H1 (cell line): ENCODE data around the gene ATL3. TPM values are rescaled to one million over a fixed set of nuclear protein-coding genes. Genes with fewer than 3 reads are reported as not detected.

Experiments used
- CTCF ChIA-PET: fragments of 300-600 bp; sonication (Branson Sonifier 250); formaldehyde crosslinking; loops from one replicate; lab custom pipeline; 2021; ENCODE audit not compliant: partially characterized antibody; lab: Charles Lee
- POLR2A ChIA-PET: fragments of 300-600 bp; sonication (Branson Sonifier 250); formaldehyde crosslinking; loops from one replicate; lab custom pipeline; 2021; ENCODE audit warnings: inconsistent platforms; ENCODE audit not compliant: partially characterized antibody; lab: Charles Lee
- DNase-seq, 2 experiments: peaks; one replicate each; pipeline versions ENCODE4 v3.0.0 to v3.0.0-alpha.2; 2010 to 2022; ENCODE audit warnings: low spot score in 2 of 2, low read depth in 1 of 2, mixed read lengths in 1 of 2
- FAIRE-seq: peaks from 2 replicates; lab custom pipeline; 2011; peaks lifted over from hg19 to GRCh38; lab: Jason Lieb, UNC
- H2AFZ ChIP-seq: 2 replicates; pipeline ENCODE4 v1.8.1; 2012; ENCODE audit warnings: low read length, inconsistent platforms
- H2AK5ac ChIP-seq: 2 replicates; pipeline ENCODE4 v1.6.1; 2013; ENCODE audit warnings: low read depth, low read length
- H2BK120ac ChIP-seq: replicated peaks from 2 replicates; pipeline ENCODE3; 2013; ENCODE audit warnings: low read depth, low read length, inconsistent platforms
- H2BK12ac ChIP-seq: 2 replicates; pipeline ENCODE4 v1.6.1; 2013; ENCODE audit warnings: low read depth, low read length
- H2BK15ac ChIP-seq: 2 replicates; pipeline ENCODE4 v1.6.1; 2013; ENCODE audit warnings: low read length
- H2BK20ac ChIP-seq: 2 replicates; pipeline ENCODE4 v1.6.1; 2013; ENCODE audit warnings: low read length
- H2BK5ac ChIP-seq: 2 replicates; pipeline ENCODE4 v1.6.1; 2013; ENCODE audit warnings: low read depth, low read length
- H3K14ac ChIP-seq: 2 replicates; pipeline ENCODE4 v1.6.1; 2013; ENCODE audit warnings: inconsistent platforms; ENCODE audit not compliant: insufficient read length
- H3K18ac ChIP-seq: 2 replicates; pipeline ENCODE4 v1.6.1; 2013; ENCODE audit warnings: low read length; ENCODE audit errors: extremely low read depth
- H3K23ac ChIP-seq: 2 replicates; pipeline ENCODE4 v1.6.1; 2013; ENCODE audit warnings: inconsistent platforms; ENCODE audit not compliant: insufficient read length
- H3K23me2 ChIP-seq: 2 replicates; pipeline ENCODE4 v1.6.1; 2013; ENCODE audit warnings: low read depth, low read length
- H3K27ac ChIP-seq: 2 replicates; pipeline ENCODE4 v1.6.1; 2011; ENCODE audit warnings: low read depth, low read length, inconsistent platforms
- H3K27me3 ChIP-seq, 4 experiments: replicated peaks in 1 of 4; 1 replicate in 1 of 4; 2 replicates in 3 of 4; pipeline versions ENCODE4 v1.6.1 to v1.8.1; 2011 to 2013; ENCODE audit warnings: low read length in 3 of 4, mild to moderate bottlenecking in 3 of 4, inconsistent platforms in 2 of 4, mixed read lengths in 2 of 4, moderate library complexity in 1 of 4; ENCODE audit not compliant: control insufficient read depth in 3 of 4, insufficient read depth in 3 of 4; ENCODE audit errors: extremely low read depth in 1 of 4
- H3K36me3 ChIP-seq, 4 experiments: 2 replicates each; pipeline versions ENCODE4 v1.6.1 to v1.8.1; 2011 to 2013; ENCODE audit warnings: mild to moderate bottlenecking in 4 of 4, low read length in 3 of 4, moderate library complexity in 2 of 4, control low read depth in 1 of 4, inconsistent platforms in 1 of 4; ENCODE audit not compliant: insufficient read depth in 4 of 4, control insufficient read depth in 2 of 4
- H3K4ac ChIP-seq: replicated peaks from 2 replicates; pipeline ENCODE3; 2013; ENCODE audit warnings: low read length, low read depth, mixed read lengths, inconsistent platforms; ENCODE audit not compliant: insufficient read length
- H3K4me1 ChIP-seq, 4 experiments: replicated peaks in 1 of 4; 1 replicate in 1 of 4; 2 replicates in 3 of 4; pipeline versions ENCODE4 v1.6.1 to v1.8.1; 2011 to 2013; ENCODE audit warnings: low read length in 3 of 4, inconsistent platforms in 2 of 4, mixed read lengths in 1 of 4; ENCODE audit not compliant: insufficient read depth in 4 of 4, control insufficient read depth in 3 of 4
- H3K4me2 ChIP-seq, 2 experiments: 2 replicates each; pipeline versions ENCODE4 v1.6.1 to v1.8.1; 2011 to 2013; ENCODE audit warnings: low read depth in 2 of 2, low read length in 2 of 2, control low read depth in 1 of 2, inconsistent platforms in 1 of 2, mild to moderate bottlenecking in 1 of 2; ENCODE audit not compliant: insufficient read depth in 1 of 2
- H3K4me3 ChIP-seq, 4 experiments: fragments of 200-600, 300-600 bp in 1 of 4; sonication (generic), shearing (Covaris generic), sonication (Bioruptor Twin) in 1 of 4; 2 replicates each; pipeline versions ENCODE4 v1.5.1 to v1.8.1; 2011 to 2016; ENCODE audit warnings: low read length in 4 of 4, low read depth in 3 of 4, control low read depth in 2 of 4, inconsistent platforms in 2 of 4, mild to moderate bottlenecking in 2 of 4, mixed read lengths in 1 of 4, moderate library complexity in 1 of 4; ENCODE audit not compliant: insufficient read depth in 2 of 4; ENCODE audit errors: extremely low read depth in 1 of 4
- H3K56ac ChIP-seq: replicated peaks from 2 replicates; pipeline ENCODE3; 2013; ENCODE audit warnings: low read depth, mild to moderate bottlenecking, mixed read lengths, low read length, inconsistent platforms; ENCODE audit not compliant: insufficient read length
- H3K79me1 ChIP-seq: 2 replicates; pipeline ENCODE4 v1.6.1; 2013; ENCODE audit warnings: low read depth, low read length, control low read depth
- H3K79me2 ChIP-seq, 2 experiments: 2 replicates each; pipeline versions ENCODE4 v1.6.1 to v1.8.1; 2012 to 2013; ENCODE audit warnings: low read length in 2 of 2, mild to moderate bottlenecking in 2 of 2, inconsistent platforms in 1 of 2; ENCODE audit not compliant: insufficient read depth in 2 of 2, control insufficient read depth in 1 of 2
- H3K9ac ChIP-seq, 4 experiments: replicated peaks in 1 of 4; 1 replicate in 1 of 4; 2 replicates in 3 of 4; pipeline versions ENCODE4 v1.6.1 to v1.8.1; 2011 to 2013; ENCODE audit warnings: low read depth in 3 of 4, low read length in 3 of 4, control low read depth in 2 of 4, mild to moderate bottlenecking in 2 of 4, moderate library complexity in 2 of 4, inconsistent platforms in 1 of 4; ENCODE audit errors: extremely low read depth in 1 of 4
- H3K9me3 ChIP-seq, 2 experiments: 2 replicates each; pipeline versions ENCODE4 v1.6.1 to v1.8.1; 2012 to 2013; ENCODE audit warnings: mild to moderate bottlenecking in 2 of 2, moderate library complexity in 2 of 2, control low read depth in 1 of 2, inconsistent platforms in 1 of 2, low read depth in 1 of 2, low read length in 1 of 2, mixed read lengths in 1 of 2; ENCODE audit not compliant: insufficient read depth in 2 of 2
- H4K20me1 ChIP-seq, 2 experiments: replicated peaks in 1 of 2; 2 replicates each; pipeline versions ENCODE3 to v1.8.1; 2011 to 2013; ENCODE audit warnings: inconsistent platforms in 2 of 2, low read length in 2 of 2, mild to moderate bottlenecking in 1 of 2; ENCODE audit not compliant: insufficient read depth in 2 of 2, control insufficient read depth in 1 of 2
- H4K5ac ChIP-seq: 2 replicates; pipeline ENCODE4 v1.6.1; 2013; ENCODE audit warnings: low read length, low read depth, mixed read lengths, inconsistent platforms; ENCODE audit not compliant: insufficient read length
- H4K8ac ChIP-seq: 2 replicates; pipeline ENCODE4 v1.8.0; 2013; ENCODE audit warnings: mild to moderate bottlenecking, moderate library complexity, low read length, inconsistent platforms; ENCODE audit not compliant: insufficient read depth; ENCODE audit errors: extremely low read depth
- H4K91ac ChIP-seq: replicated peaks from 2 replicates; pipeline ENCODE3; 2013; ENCODE audit warnings: low read length, mixed read lengths, inconsistent platforms; ENCODE audit not compliant: insufficient read length
- RAD21 ChIP-seq, 2 experiments: IDR thresholded peaks in 1 of 2; conservative IDR thresholded peaks in 1 of 2; 2 replicates each; pipeline ENCODE4 v1.6.1; 2011; ENCODE audit warnings: low read depth in 2 of 2, low read length in 2 of 2, improper control_type of control experiment in 1 of 2, inconsistent platforms in 1 of 2, mild to moderate bottlenecking in 1 of 2, moderate library complexity in 1 of 2
- SIRT6 ChIP-seq: IDR thresholded peaks from one replicate; pipeline ENCODE4 v1.7.1; 2012; ENCODE audit warnings: low read length, inconsistent platforms
- WGBS, 2 experiments: shearing (Covaris generic) in 1 of 2; methylation state at CpG; one replicate each; pipeline versions ENCODE4 v1.1.6 to v1.1.7; 2013 to 2015; ENCODE audit warnings: low lambda C conversion rate in 2 of 2, mixed read lengths in 2 of 2, inconsistent platforms in 1 of 2, low coverage in 1 of 2, missing lambda C conversion rate in 1 of 2; ENCODE audit not compliant: insufficient replicate concordance in 2 of 2, insufficient coverage in 1 of 2, insufficient read length in 1 of 2; ENCODE audit errors: extremely low coverage in 1 of 2, missing lambda C conversion rate in 1 of 2; 5-methylcytosine and 5-hydroxymethylcytosine counted together
- polyA plus RNA-seq, 7 experiments: library from polyadenylated mRNA; depleted of rRNA in 3 of 7; stranded (reverse) in 5 of 7; unstranded in 2 of 7; fragments of >200 nt in 5 of 7; fragments of 200-250 nt in 2 of 7; gene quantifications; 1 replicate in 5 of 7; 2 replicates in 1 of 7; 4 replicates in 1 of 7; pipeline versions ENCODE4 v1.2.1 to v1.2.3, GENCODE V29; 2011 to 2013; ENCODE audit warnings: missing spikeins in 2 of 7, mixed read lengths in 2 of 7
- total RNA-seq: library from RNA; stranded (reverse); fragmentation: NEBNext Ultra II Directional; extraction: Animal tissue kit (Norgen Biotek cat#: 25700); gene quantifications from 2 replicates; pipeline ENCODE4 v1.2.1, GENCODE V29; 2021
- TF ChIP-seq, protein P1 (sequence below), 3 experiments: IDR thresholded peaks; 1 replicate in 2 of 3; 2 replicates in 1 of 3; pipeline versions ENCODE4 v1.5.1 to v1.6.1; 2011; ENCODE audit warnings: low read length in 3 of 3, mild to moderate bottlenecking in 3 of 3, inconsistent platforms in 2 of 3, low read depth in 1 of 3, moderate library complexity in 1 of 3; ENCODE audit not compliant: insufficient read depth in 1 of 3; ENCODE audit errors: control extremely low read depth in 1 of 3

The ATL3 gene
- total and polyA plus RNA-seq, 2 of the 8 experiments (the other 6 are each of a cell fraction or from before 2014, with no cell fraction given), result 7.8 to 24.5 TPM

DNA sequence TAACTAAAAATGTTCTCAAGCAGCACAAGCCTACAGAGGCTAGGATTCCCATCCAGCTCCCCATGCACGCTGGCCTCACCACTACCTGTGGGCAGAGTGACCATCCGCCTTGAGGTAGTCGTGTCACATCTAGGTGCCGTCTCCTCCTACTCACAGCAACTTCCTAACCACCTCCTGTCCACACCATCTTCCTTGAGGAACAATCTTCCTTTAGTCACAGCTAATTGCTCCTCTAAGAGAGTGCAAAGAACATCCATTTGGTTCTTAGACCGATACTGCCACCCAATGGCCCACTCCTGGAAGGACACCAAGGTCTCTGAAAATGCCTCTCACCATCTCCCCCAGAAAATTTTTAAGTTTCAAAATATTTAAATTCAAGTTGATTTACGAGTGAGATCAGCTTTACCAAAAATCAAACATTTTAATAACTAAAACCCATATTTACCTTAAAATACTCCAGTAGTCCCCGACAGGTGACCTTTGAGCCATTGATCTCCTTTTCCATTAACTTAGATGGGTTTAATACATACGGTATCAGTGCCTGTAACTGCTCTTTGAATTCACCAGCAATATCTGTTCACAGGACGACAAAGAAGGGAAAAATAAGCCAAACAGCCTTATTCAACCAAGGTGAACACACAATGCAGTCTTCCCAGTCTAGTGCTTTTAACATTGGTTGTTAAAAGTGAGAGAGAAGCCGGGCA is 35.3 kb downstream of the ATL3 start:
- Histone ChIP-seq H3K14ac (no peak overlapping the region), H4K20me1 (no peaks in the 10 kb centered on the region), H2AFZ (no peak overlapping the region), H3K4me2 (no peak overlapping the region), H3K56ac (no peak overlapping the region), H3K4me3 (no peak overlapping the region), H3K27ac (peak overlapping the region; percentile 11; the same call in 1 of the 2 replicates), H2BK5ac (no peak overlapping the region), H4K5ac (peak overlapping the region; percentile 69), H3K23ac (no peak overlapping the region), H2BK15ac (no peak overlapping the region), H3K4ac (peak overlapping the region; percentile 49), H3K79me1 (no peaks in the 10 kb centered on the region), H3K27me3 (no peaks in the 10 kb centered on the region), H2BK120ac (no peak overlapping the region), H3K79me2 (no peaks in the 10 kb centered on the region), H3K23me2 (no peaks in the 10 kb centered on the region), H4K8ac (no peak overlapping the region), H3K4me1 (peaks cover 0 to 2% (median 0%) of the 10 kb centered on the region in 4 experiments; a peak in 1 of 7 replicates), H3K9me3 (no peaks in the 10 kb centered on the region)
- 61% methylated on average over 10 of the region's 10 CpGs; no CpG with 5 or more reads in 1 of the 2 experiments for WGBS, 2 experiments
- FAIRE-seq, result peak; percentile 97
- peak; percentile 17 to 85 for DNase-seq
- POLR2A ChIA-PET, result interaction anchor here (0.7 to 1.1 kb wide), 2 partner anchors 88 to 156 kb away, joined by 3 read pairs; no protein-coding TSS in a partner anchor
- TF ChIP-seq, protein P1, sequence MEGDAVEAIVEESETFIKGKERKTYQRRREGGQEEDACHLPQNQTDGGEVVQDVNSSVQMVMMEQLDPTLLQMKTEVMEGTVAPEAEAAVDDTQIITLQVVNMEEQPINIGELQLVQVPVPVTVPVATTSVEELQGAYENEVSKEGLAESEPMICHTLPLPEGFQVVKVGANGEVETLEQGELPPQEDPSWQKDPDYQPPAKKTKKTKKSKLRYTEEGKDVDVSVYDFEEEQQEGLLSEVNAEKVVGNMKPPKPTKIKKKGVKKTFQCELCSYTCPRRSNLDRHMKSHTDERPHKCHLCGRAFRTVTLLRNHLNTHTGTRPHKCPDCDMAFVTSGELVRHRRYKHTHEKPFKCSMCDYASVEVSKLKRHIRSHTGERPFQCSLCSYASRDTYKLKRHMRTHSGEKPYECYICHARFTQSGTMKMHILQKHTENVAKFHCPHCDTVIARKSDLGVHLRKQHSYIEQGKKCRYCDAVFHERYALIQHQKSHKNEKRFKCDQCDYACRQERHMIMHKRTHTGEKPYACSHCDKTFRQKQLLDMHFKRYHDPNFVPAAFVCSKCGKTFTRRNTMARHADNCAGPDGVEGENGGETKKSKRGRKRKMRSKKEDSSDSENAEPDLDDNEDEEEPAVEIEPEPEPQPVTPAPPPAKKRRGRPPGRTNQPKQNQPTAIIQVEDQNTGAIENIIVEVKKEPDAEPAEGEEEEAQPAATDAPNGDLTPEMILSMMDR (IDR thresholded peaks at IDR 0.05; ENCODE audit: control extremely low read depth in 1 of 3, insufficient read depth in 1 of 3, low read depth in 1 of 3, low read length in 3 of 3), result peak; percentile 42 to 84 (median 83)
- no peak for TF ChIP-seq SIRT6
- peak; percentile 99 for TF ChIP-seq RAD21 (IDR thresholded peaks at IDR 0.05 in 1 of 2, conservative IDR thresholded peaks at IDR 0.05 in 1 of 2; ENCODE audit: low read depth in 2 of 2, low read length in 2 of 2)
- TF ChIP-seq, all 59 proteins: peak for 2
- Histone ChIP-seq H3K18ac (no peak overlapping the region; the same call in 1 of the 2 replicates), H2BK12ac (peak overlapping the region; percentile 51; the same call in 1 of the 2 replicates), H2AK5ac (0 out of 2 replicates have a peak overlapping the region, but pooled peaks have one; percentile 54), H3K9ac (no peak overlapping the region), H2BK20ac (peak overlapping the region; percentile 21; the same call in 1 of the 2 replicates), H3K36me3 (peaks cover 2 to 35% (median 15%) of the 10 kb centered on the region in 4 experiments), H4K91ac (peak overlapping the region; percentile 64)
- CTCF ChIA-PET, result interaction anchor here (0.7 to 5.3 kb wide), 22 partner anchors 8 to 689 kb away, joined by 3 to 77 read pairs (median 4); no protein-coding TSS in a partner anchor
